PC-3 (cell line): ENCODE data around the gene NAPG. TPM values are rescaled to one million over a fixed set of nuclear protein-coding genes. Genes with fewer than 3 reads are reported as not detected.
"Not testable (repeated sequence)": the region's sequence is repeated elsewhere in the genome, so short reads cannot be mapped to it uniquely, and the experiment has no call there.

Source experiments
- ATAC-seq: fragments of 200-7000 bp; cut with Tn5 transposase; 2 replicates; pipeline ENCODE4 v1.9.1; 2020; ENCODE audit warnings: mild to moderate bottlenecking, moderate library complexity
- BruUV-seq: library from RNA; stranded (reverse); fragments of 400-500 nt; replicated peaks from 2 replicates; lab custom pipeline; 2021; lab: Mats Ljungman, UMichigan
- CTCF ChIA-PET: fragments of 300-600 bp; sonication (Branson Sonifier 250); formaldehyde crosslinking; loops from one replicate; lab custom pipeline; 2022; ENCODE audit warnings: antibody characterized with exemption; lab: Charles Lee
- POLR2A ChIA-PET: fragments of 300-600 bp; sonication (Branson Sonifier 250); formaldehyde crosslinking; loops from one replicate; lab custom pipeline; 2022; ENCODE audit warnings: antibody characterized with exemption; ENCODE audit not compliant: unreplicated experiment; lab: Charles Lee
- DNase-seq: peaks from one replicate; pipeline ENCODE4 v3.0.0-alpha.2; 2015
- H2AFZ ChIP-seq: fragments of 300-600 bp; sonication (generic); 2 replicates; pipeline ENCODE4 v1.6.0; 2016; ENCODE audit warnings: antibody characterized with exemption, low read length
- H3F3A ChIP-seq: fragments of 300-600 bp; sonication (generic); one replicate; pipeline ENCODE4 v1.6.0; 2017; ENCODE audit warnings: antibody characterized with exemption, low read length, control low read depth, mild to moderate bottlenecking; ENCODE audit not compliant: unreplicated experiment
- H3K27ac ChIP-seq: fragments of 300-600 bp; sonication (generic); 2 replicates; pipeline ENCODE4 v1.5.1; 2016; ENCODE audit warnings: mild to moderate bottlenecking, low read length
- H3K27me3 ChIP-seq: fragments of 300-600 bp; sonication (generic); 2 replicates; pipeline ENCODE4 v1.6.1; 2016; ENCODE audit warnings: low read length, mixed read lengths
- H3K36me3 ChIP-seq: fragments of 300-600 bp; sonication (generic); 2 replicates; pipeline ENCODE4 v1.6.1; 2016; ENCODE audit warnings: low read depth, mixed run types, low read length, mixed read lengths
- H3K4me1 ChIP-seq: fragments of 300-600 bp; sonication (generic); 2 replicates; pipeline ENCODE4 v1.5.1; 2016; ENCODE audit warnings: low read length; ENCODE audit not compliant: insufficient read depth
- H3K4me2 ChIP-seq: fragments of 300-600 bp; sonication (generic); 2 replicates; pipeline ENCODE4 v1.6.0; 2016; ENCODE audit warnings: low read length
- H3K4me3 ChIP-seq: fragments of 300-600 bp; sonication (generic); 2 replicates; pipeline ENCODE4 v1.5.1; 2016; ENCODE audit warnings: mild to moderate bottlenecking, low read length, mixed read lengths
- H3K79me2 ChIP-seq: fragments of 300-600 bp; sonication (generic); 2 replicates; pipeline ENCODE4 v1.6.1; 2017; ENCODE audit warnings: low read length, mixed read lengths
- H3K9ac ChIP-seq: fragments of 300-600 bp; sonication (generic); 2 replicates; pipeline ENCODE4 v1.6.0; 2016; ENCODE audit warnings: mild to moderate bottlenecking, low read length
- H3K9me2 ChIP-seq: fragments of 300-600 bp; sonication (generic); replicated peaks from 2 replicates; pipeline ENCODE4 v1.6.1; 2016; ENCODE audit warnings: mixed run types, low read length, mixed read lengths
- H3K9me3 ChIP-seq: fragments of 300-600 bp; sonication (generic); 2 replicates; pipeline ENCODE4 v1.6.1; 2016; ENCODE audit warnings: low read length, mixed read lengths
- H4K20me1 ChIP-seq: fragments of 300-600 bp; sonication (generic); 2 replicates; pipeline ENCODE4 v1.6.1; 2016; ENCODE audit warnings: low read length, mixed read lengths
- CTCF ChIP-seq: fragments of 300-600 bp; sonication (generic); conservative IDR thresholded peaks from 2 replicates; pipeline ENCODE4 v1.5.1; 2017; ENCODE audit warnings: antibody characterized with exemption, low read depth, mild to moderate bottlenecking, low read length
- EZH2 ChIP-seq: fragments of 300-600 bp; sonication (generic); IDR thresholded peaks from one replicate; pipeline ENCODE4 v1.6.1; 2017; ENCODE audit warnings: antibody characterized with exemption, mild to moderate bottlenecking, low read length; ENCODE audit not compliant: unreplicated experiment
- EZH2phosphoT487 ChIP-seq: fragments of 300-600 bp; sonication (generic); IDR thresholded peaks from 2 replicates; pipeline ENCODE4 v1.6.1; 2018; ENCODE audit warnings: mild to moderate bottlenecking, antibody characterized with exemption, low read length, borderline replicate concordance
- intact Hi-C: fragments of 100-400 bp; cut with micrococcal nuclease; formaldehyde crosslinking; loops from 2 replicates; pipeline ENCODE4 v1.9.0; 2023
- total RNA-seq: library from RNA; depleted of rRNA; stranded (reverse); fragments of >200 nt; gene quantifications from 2 replicates; pipeline ENCODE4 v1.2.3, GENCODE V29; 2014

NAPG gene
- total RNA-seq, 1 experiment from 2014 or later: 24.7 TPM

GRCh38 chr18:10556251-10556650 lies 30.4 kb downstream of the NAPG start:
- H3K9me2 ChIP-seq, intact Hi-C loops, H3K9ac ChIP-seq, CTCF ChIA-PET, ATAC-seq, H3K27ac ChIP-seq, H2AFZ ChIP-seq, BruUV-seq, H3K79me2 ChIP-seq, H3K4me2 ChIP-seq, POLR2A ChIA-PET, DNase-seq, H3F3A ChIP-seq, H3K4me1 ChIP-seq, H3K27me3 ChIP-seq, H3K4me3 ChIP-seq, H3K9me3 ChIP-seq, H4K20me1 ChIP-seq: not testable (repeated sequence)
- peaks cover 48% of the 10 kb centered on the region for H3K36me3 ChIP-seq

GRCh38 chr18:10557085-10557677 lies 31.4 kb downstream of the NAPG start:
- DNase-seq (no peak), ATAC-seq (no peak)
- ChIA-PET CTCF (no interaction called here), POLR2A (no interaction called here)
- Histone ChIP-seq H3K4me3 (no peak overlapping the region), H3K4me2 (no peak overlapping the region), H3K27ac (no peak overlapping the region), H3K9ac (no peak overlapping the region), H3K79me2 (no peaks in the 10 kb centered on the region), H3K4me1 (no peaks in the 10 kb centered on the region), H3K9me3 (no peaks in the 10 kb centered on the region), H3F3A (no peaks in the 10 kb centered on the region), H4K20me1 (no peaks in the 10 kb centered on the region), H2AFZ (no peak overlapping the region), H3K36me3 (peaks cover 39% of the 10 kb centered on the region), H3K9me2 (no peaks in the 10 kb centered on the region), H3K27me3 (no peaks in the 10 kb centered on the region)
- intact Hi-C loops: no loop called here
- no TSS peak for BruUV-seq
- no peak for TF ChIP-seq CTCF
- no peak for TF ChIP-seq EZH2
- no peak for TF ChIP-seq EZH2phosphoT487

- Histone ChIP-seq H3K4me1 (peaks cover under 1% of the 10 kb centered on the region; the same call in 1 of the 2 replicates), H3K9me3 (no peaks in the 10 kb centered on the region), H4K20me1 (no peaks in the 10 kb centered on the region), H3K9me2 (no peaks in the 10 kb centered on the region), H3K79me2 (no peaks in the 10 kb centered on the region), H2AFZ (no peak overlapping the region), H3K4me3 (no peak overlapping the region), H3K27ac (no peak overlapping the region), H3K27me3 (no peaks in the 10 kb centered on the region), H3K4me2 (no peak overlapping the region), H3K9ac (no peak overlapping the region), H3K36me3 (peaks cover 29% of the 10 kb centered on the region), H3F3A (no peaks in the 10 kb centered on the region)
- ATAC-seq (no peak), DNase-seq (no peak)
- no TSS peak for BruUV-seq
- TF ChIP-seq CTCF (no peak), EZH2phosphoT487 (no peak), EZH2 (no peak)
- CTCF ChIA-PET: no interaction called here
- POLR2A ChIA-PET: no interaction called here
- intact Hi-C loops: no loop called here
Observed at GRCh38 chr18:10558243-10558966, 32.6 kb downstream of the NAPG start.
